Activated CD8-positive, alpha-beta memory T cell treated with anti-CD3 and anti-CD28 coated beads for 36 hours (primary cell): ENCODE results near the gene CD72. TPM values are rescaled to one million over a fixed set of nuclear protein-coding genes. Genes with fewer than 3 reads are reported as not detected.

Experiments
- CTCF ChIA-PET: fragments of 350-600 bp; sonication (Branson Sonifier 250); formaldehyde crosslinking; loops from one replicate; lab custom pipeline; 2021; ENCODE audit warnings: antibody characterized with exemption; lab: Charles Lee
- POLR2A ChIA-PET: fragments of 350-600 bp; sonication (Branson Sonifier 250); formaldehyde crosslinking; loops from one replicate; lab custom pipeline; 2021; ENCODE audit warnings: antibody characterized with exemption; lab: Charles Lee
- total RNA-seq, 2 experiments: library from RNA; stranded (reverse); gene quantifications; one replicate each; pipeline ENCODE4 v1.2.3, GENCODE V29; 2021

The CD72 gene
- total RNA-seq, 2 experiments from 2014 or later = 13.7 to 15.1 TPM

- CTCF ChIA-PET = no interaction called here
- POLR2A ChIA-PET = no interaction called here
Observed at GRCh38 chr9:35579130-35579529, 39.1 kb downstream of the CD72 start.

- ChIA-PET POLR2A (interaction anchor here (0.6 kb wide), 1 partner anchor 80 kb away, joined by 6 read pairs; the partner anchor contains the start of genes CCDC107 and RMRP), CTCF (no interaction called here)
Observed at GRCh38 chr9:35577486-35577885, 40.7 kb downstream of the CD72 start.

- ChIA-PET POLR2A (no interaction called here), CTCF (no interaction called here)
Observed at GRCh38 chr9:35575478-35575877, 42.7 kb downstream of the CD72 start.

GRCh38 chr9:35574578-35575122 is 43.6 kb downstream of the CD72 start:
- POLR2A ChIA-PET = interaction anchor here (0.5 kb wide), 1 partner anchor 121 kb away, joined by 10 read pairs; no protein-coding TSS in a partner anchor
- CTCF ChIA-PET = no interaction called here

GRCh38 chr9:35570709-35571504 is 47.3 kb downstream of the CD72 start:
- ChIA-PET CTCF (interaction anchor here (0.7 to 1.4 kb wide), 3 partner anchors 17 to 168 kb away, joined by 3 read pairs; no protein-coding TSS in a partner anchor), POLR2A (no interaction called here)

GRCh38 chr9:35569206-35569605 is 49.0 kb downstream of the CD72 start:
- ChIA-PET POLR2A (interaction anchor here (0.5 kb wide), 1 partner anchor 35 kb away, joined by 3 read pairs; no protein-coding TSS in a partner anchor), CTCF (no interaction called here)

- CTCF ChIA-PET = no interaction called here
- POLR2A ChIA-PET = no interaction called here
Observed at GRCh38 chr9:35568196-35568595, 50.0 kb downstream of the CD72 start.

- CTCF ChIA-PET = no interaction called here
Observed at GRCh38 chr9:35566417-35566816, 51.8 kb downstream of the CD72 start.

GRCh38 chr9:35564658-35565061 is 53.6 kb downstream of the CD72 start:
- ChIA-PET CTCF (interaction anchor here (1.1 to 1.3 kb wide), 2 partner anchors 11 to 18 kb away, joined by 3 read pairs; no protein-coding TSS in a partner anchor), POLR2A (no interaction called here)

More at GRCh38 chr9:35566417-35566816, 51.8 kb downstream of the CD72 start:
- POLR2A ChIA-PET = no interaction called here

GRCh38 chr9:35563791-35564197 is 54.4 kb downstream of the CD72 start:
- POLR2A ChIA-PET = no interaction called here
- CTCF ChIA-PET = interaction anchor here (1.3 kb wide), 1 partner anchor 10 kb away, joined by 3 read pairs; no protein-coding TSS in a partner anchor

GRCh38 chr9:35562895-35563780 is 55.1 kb downstream of the CD72 start:
- ChIA-PET POLR2A (no interaction called here), CTCF (interaction anchor here (1.3 kb wide), 1 partner anchor 9 kb away, joined by 3 read pairs; no protein-coding TSS in a partner anchor)

GRCh38 chr9:35561468-35562261 is 56.5 kb downstream of the CD72 start:
- ChIA-PET CTCF (no interaction called here), POLR2A (interaction anchor here (0.6 kb wide), 1 partner anchor 1244 kb away, joined by 3 read pairs; no protein-coding TSS in a partner anchor)

- ChIA-PET CTCF (interaction anchor here (1.0 kb wide), 1 partner anchor 12 kb away, joined by 3 read pairs; no protein-coding TSS in a partner anchor), POLR2A (no interaction called here)
Observed at GRCh38 chr9:35560625-35561337, 57.4 kb downstream of the CD72 start.

Other genes with a start within 250 kb of the CD72 start
- 1 to 10 TPM; 1.2 TPM for gene RUSC2, start 128.3 kb downstream of the CD72 start, total RNA-seq
- 10 to 100 TPM; 47.9 to 51.6 TPM for gene TESK1, start 13.2 kb downstream of the CD72 start, total RNA-seq
- gene SIT1, start 32.5 kb upstream of the CD72 start, total RNA-seq = 10 to 100 TPM; 62.0 to 63.7 TPM
- 1,000 to 10,000 TPM; 9,117 to 9,295 TPM for gene RMRP, start 39.6 kb upstream of the CD72 start, total RNA-seq
- gene CCDC107, start 39.9 kb upstream of the CD72 start, total RNA-seq = 10 to 100 TPM; 17.1 to 18.3 TPM
- 10 to 100 TPM; 12.6 to 13.7 TPM for gene ARHGEF39, start 46.8 kb upstream of the CD72 start, total RNA-seq
- 1 to 10 TPM; 5.5 to 6.2 TPM for gene CA9, start 55.5 kb upstream of the CD72 start, total RNA-seq
- 1 to 10 TPM; 3.7 to 3.9 TPM for gene TPM2, start 71.5 kb upstream of the CD72 start, total RNA-seq
- 100 to 1,000 TPM; 233 to 235 TPM for gene TLN1, start 113.8 kb upstream of the CD72 start, total RNA-seq
- gene CREB3, start 114.3 kb upstream of the CD72 start, total RNA-seq = 10 to 100 TPM; 32.0 to 33.4 TPM
- gene GBA2, start 130.8 kb upstream of the CD72 start, total RNA-seq = 10 to 100 TPM; 38.7 to 40.1 TPM
- gene RGP1, start 130.9 kb upstream of the CD72 start, total RNA-seq = 10 to 100 TPM; 17.1 to 17.3 TPM
- under 1 TPM in 1 of 2 experiments, not detected in 1; 0.65 TPM for gene MSMP, start 135.9 kb upstream of the CD72 start, total RNA-seq
- gene NPR2, start 173.2 kb upstream of the CD72 start, total RNA-seq = 1 to 10 TPM; 9.7 TPM
- gene SPAG8, start 193.8 kb upstream of the CD72 start, total RNA-seq = 1 to 10 TPM; 1.0 to 1.2 TPM
- gene HINT2, start 196.6 kb upstream of the CD72 start, total RNA-seq = 10 to 100 TPM; 67.7 to 70.8 TPM
- gene FAM221B, start 210.3 kb upstream of the CD72 start, total RNA-seq = not detected
- 1 to 10 TPM; 2.2 to 2.4 TPM for gene TMEM8B, start 210.8 kb upstream of the CD72 start, total RNA-seq